Panc1 (cell line): ENCODE results near the gene FAM13A. TPM values are rescaled to one million over a fixed set of nuclear protein-coding genes. Genes with fewer than 3 reads are reported as not detected.

ENCODE experiments used
- ATAC-seq: fragments of 200-7000 bp; cut with Tn5 transposase; 2 replicates; pipeline ENCODE4 v1.9.1; 2020; ENCODE audit warnings: mild to moderate bottlenecking, moderate library complexity
- BruUV-seq: library from RNA; stranded (reverse); fragments of 400-500 nt; replicated peaks from 2 replicates; lab custom pipeline; 2021; lab: Mats Ljungman, UMichigan
- CTCF ChIA-PET: fragments of 300-600 bp; sonication (Branson Sonifier 250); formaldehyde crosslinking; loops from one replicate; lab custom pipeline; 2022; ENCODE audit warnings: antibody characterized with exemption; lab: Charles Lee
- POLR2A ChIA-PET: fragments of 300-600 bp; sonication (Branson Sonifier 250); formaldehyde crosslinking; loops from one replicate; lab custom pipeline; 2022; ENCODE audit warnings: antibody characterized with exemption; lab: Charles Lee
- DNase-seq: peaks from one replicate; pipeline ENCODE4 v3.0.0-alpha.2; 2010; ENCODE audit warnings: low read depth, low spot score
- H3K27ac ChIP-seq: 2 replicates; pipeline ENCODE4 v1.5.1; 2011; ENCODE audit warnings: mild to moderate bottlenecking, low read length, inconsistent platforms
- H3K27me3 ChIP-seq: fragments of 200-500 bp; sonication (Bioruptor generic); 2 replicates; pipeline ENCODE4 v1.6.0; 2014; ENCODE audit warnings: low read length, inconsistent platforms; ENCODE audit not compliant: control insufficient read depth, insufficient read depth
- H3K36me3 ChIP-seq: fragments of 200-500 bp; sonication (Bioruptor generic); 2 replicates; pipeline ENCODE4 v1.5.1; 2014; ENCODE audit warnings: inconsistent platforms, mild to moderate bottlenecking, low read length, moderate library complexity; ENCODE audit not compliant: control insufficient read depth, insufficient read depth
- H3K4me1 ChIP-seq: 2 replicates; pipeline ENCODE4 v1.5.1; 2011; ENCODE audit warnings: inconsistent platforms, mild to moderate bottlenecking, low read length, moderate library complexity; ENCODE audit not compliant: control insufficient read depth, insufficient read depth
- H3K4me3 ChIP-seq, 2 experiments: 2 replicates each; pipeline ENCODE4 v1.5.1; 2011 to 2012; ENCODE audit warnings: low read depth in 2 of 2, low read length in 2 of 2, mild to moderate bottlenecking in 2 of 2, inconsistent platforms in 1 of 2, moderate library complexity in 1 of 2
- H3K9me3 ChIP-seq: fragments of 200-500 bp; sonication (Bioruptor generic); 2 replicates; pipeline ENCODE4 v1.5.1; 2014; ENCODE audit warnings: low read depth, mild to moderate bottlenecking, inconsistent platforms, low read length, moderate library complexity; ENCODE audit not compliant: control insufficient read depth, insufficient read depth
- POLR2AphosphoS5 ChIP-seq: IDR thresholded peaks from 2 replicates; pipeline ENCODE4 v1.6.1; 2012; ENCODE audit warnings: mild to moderate bottlenecking, low read depth, low read length, moderate library complexity
- REST ChIP-seq, 2 experiments: IDR thresholded peaks; 2 replicates each; pipeline ENCODE4 v1.6.1; 2011 to 2012; ENCODE audit warnings: low read depth in 2 of 2, control low read depth in 1 of 2, low read length in 1 of 2, mild to moderate bottlenecking in 1 of 2, moderate library complexity in 1 of 2; ENCODE audit not compliant: insufficient read depth in 1 of 2
- SIN3A ChIP-seq: IDR thresholded peaks from 2 replicates; pipeline ENCODE4 v1.6.1; 2012; ENCODE audit warnings: low read depth, mild to moderate bottlenecking, low read length, moderate library complexity, borderline replicate concordance; ENCODE audit not compliant: insufficient read depth
- TCF7L2 ChIP-seq: IDR thresholded peaks from 2 replicates; pipeline ENCODE4 v1.6.1; 2011; ENCODE audit warnings: mild to moderate bottlenecking, low read depth, low read length, inconsistent platforms
- in situ Hi-C: cut with HindIII; loops from 2 replicates; pipeline ENCODE4 v1.10.0; 2016; ENCODE audit warnings: low sequenced_read_pairs, low pct_unique_long_range_greater_than_20kb
- intact Hi-C: fragments of 100-400 bp; cut with micrococcal nuclease; formaldehyde crosslinking; loops from one replicate; pipeline ENCODE4 v1.10.0; 2022; ENCODE audit not compliant: unreplicated experiment
- total RNA-seq: library from RNA; stranded (reverse); gene quantifications from one replicate; pipeline ENCODE4 v1.2.1, GENCODE V29; 2021; ENCODE audit not compliant: unreplicated experiment
- TF ChIP-seq, protein P1 (sequence below): fragments of 450-650 bp; IDR thresholded peaks from 2 replicates; pipeline ENCODE4 v1.5.1; 2017; ENCODE audit warnings: mild to moderate bottlenecking

The FAM13A gene
- total RNA-seq, 1 experiment from 2014 or later = 5.8 TPM

DNA sequence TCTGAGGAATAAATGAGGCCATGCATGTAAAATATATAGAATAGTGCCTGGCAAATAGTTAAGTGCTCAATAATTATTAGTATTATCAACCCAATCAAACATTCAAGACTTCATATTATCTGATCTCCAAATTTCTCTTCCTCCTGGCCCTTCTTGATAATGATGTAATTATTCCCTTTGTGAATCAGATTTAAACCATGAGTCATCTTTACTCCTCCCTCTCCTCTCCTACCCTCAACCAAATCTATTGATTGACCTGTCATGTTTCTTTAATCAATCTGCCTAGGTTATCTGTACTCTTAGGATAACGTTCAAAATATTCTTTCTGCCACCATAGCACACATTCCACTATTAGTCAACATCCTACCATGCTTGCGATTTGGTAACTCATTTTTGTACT lies 229.5 kb downstream of the FAM13A start:
- no TSS peak for BruUV-seq
- intact Hi-C loops = no loop called here
- TF ChIP-seq, protein P1, sequence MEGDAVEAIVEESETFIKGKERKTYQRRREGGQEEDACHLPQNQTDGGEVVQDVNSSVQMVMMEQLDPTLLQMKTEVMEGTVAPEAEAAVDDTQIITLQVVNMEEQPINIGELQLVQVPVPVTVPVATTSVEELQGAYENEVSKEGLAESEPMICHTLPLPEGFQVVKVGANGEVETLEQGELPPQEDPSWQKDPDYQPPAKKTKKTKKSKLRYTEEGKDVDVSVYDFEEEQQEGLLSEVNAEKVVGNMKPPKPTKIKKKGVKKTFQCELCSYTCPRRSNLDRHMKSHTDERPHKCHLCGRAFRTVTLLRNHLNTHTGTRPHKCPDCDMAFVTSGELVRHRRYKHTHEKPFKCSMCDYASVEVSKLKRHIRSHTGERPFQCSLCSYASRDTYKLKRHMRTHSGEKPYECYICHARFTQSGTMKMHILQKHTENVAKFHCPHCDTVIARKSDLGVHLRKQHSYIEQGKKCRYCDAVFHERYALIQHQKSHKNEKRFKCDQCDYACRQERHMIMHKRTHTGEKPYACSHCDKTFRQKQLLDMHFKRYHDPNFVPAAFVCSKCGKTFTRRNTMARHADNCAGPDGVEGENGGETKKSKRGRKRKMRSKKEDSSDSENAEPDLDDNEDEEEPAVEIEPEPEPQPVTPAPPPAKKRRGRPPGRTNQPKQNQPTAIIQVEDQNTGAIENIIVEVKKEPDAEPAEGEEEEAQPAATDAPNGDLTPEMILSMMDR = no peak
- TF ChIP-seq POLR2AphosphoS5 = no peak
- TF ChIP-seq SIN3A = no peak
- no peak for TF ChIP-seq REST (IDR thresholded peaks at IDR 0.05; ENCODE audit: insufficient read depth in 1 of 2, low read depth in 2 of 2, low read length in 1 of 2)
- no peak for TF ChIP-seq TCF7L2
- Histone ChIP-seq H3K27me3 (no peaks in the 10 kb centered on the region), H3K27ac (no peak overlapping the region), H3K9me3 (no peaks in the 10 kb centered on the region), H3K36me3 (no peaks in the 10 kb centered on the region), H3K4me3 (no peak overlapping the region), H3K4me1 (no peaks in the 10 kb centered on the region)
- ChIA-PET CTCF (no interaction called here), POLR2A (no interaction called here)
- in situ Hi-C loops = no loop called here
- no peak for DNase-seq
- ATAC-seq = no peak

GRCh38 chr4:88826771-88827170 lies 230.2 kb downstream of the FAM13A start:
- in situ Hi-C loops = no loop called here
- no peak for ATAC-seq
- POLR2A ChIA-PET = no interaction called here
- H3K27ac ChIP-seq = no peak overlapping the region
- no peak for DNase-seq
- no TSS peak for BruUV-seq
- no peak for TF ChIP-seq SIN3A
- TF ChIP-seq POLR2AphosphoS5 = no peak
- no peak for TF ChIP-seq TCF7L2
- TF ChIP-seq, protein P1 = no peak
- no peak for TF ChIP-seq REST (IDR thresholded peaks at IDR 0.05; ENCODE audit: insufficient read depth in 1 of 2, low read depth in 2 of 2, low read length in 1 of 2)
- H3K4me1 ChIP-seq = no peaks in the 10 kb centered on the region
- no peaks in the 10 kb centered on the region for H3K27me3 ChIP-seq
- CTCF ChIA-PET = no interaction called here
- H3K4me3 ChIP-seq = no peak overlapping the region
- no peaks in the 10 kb centered on the region for H3K9me3 ChIP-seq
- H3K36me3 ChIP-seq = no peaks in the 10 kb centered on the region
- intact Hi-C loops = no loop called here
